ENCODE data around the gene HPSE2. TPM values are rescaled to one million over a fixed set of nuclear protein-coding genes. Genes with fewer than 3 reads are reported as not detected.

Gene HPSE2
- total RNA-seq, 3 donors from 2014 or later, result 2.7 to 8.0 (median 5.9) TPM

GRCh38 chr10:98463016-98463415 is 772.6 kb downstream of the HPSE2 start:
- DNase-seq (ENCODE audit: low spot score in 2 of 2), result no peak
- Histone ChIP-seq H3K4me1 (no peaks in the 10 kb centered on the region), H3K36me3 (no peaks in the 10 kb centered on the region), H3K4me3 (no peak overlapping the region), H3K27me3 (no peaks in the 10 kb centered on the region), H3K9me3 (no peaks in the 10 kb centered on the region), H3K27ac (no peak overlapping the region)
- intact Hi-C loops (cut with DNase I; ENCODE audit: low total_unique reads), result no loop called here
- no peak for TF ChIP-seq POLR2AphosphoS5 (IDR thresholded peaks at IDR 0.05)
- TF ChIP-seq POLR2A (IDR thresholded peaks at IDR 0.05), result no peak
- no peak for TF ChIP-seq CTCF (IDR thresholded peaks at IDR 0.05)

GRCh38 chr10:98461500-98461842 is 774.2 kb downstream of the HPSE2 start:
- TF ChIP-seq CTCF (IDR thresholded peaks at IDR 0.05) (no peak), POLR2AphosphoS5 (IDR thresholded peaks at IDR 0.05) (no peak), POLR2A (IDR thresholded peaks at IDR 0.05) (no peak)
- no peaks in the 10 kb centered on the region for H3K9me3 ChIP-seq
- no peak for DNase-seq (ENCODE audit: low spot score in 2 of 2)
- H3K36me3 ChIP-seq, result no peaks in the 10 kb centered on the region
- H3K27ac ChIP-seq, result peak overlapping the region; percentile 1 to 2
- no peak overlapping the region for H3K4me3 ChIP-seq
- no peaks in the 10 kb centered on the region for H3K4me1 ChIP-seq
- no peaks in the 10 kb centered on the region for H3K27me3 ChIP-seq
- intact Hi-C loops (cut with DNase I; ENCODE audit: low total_unique reads), result no loop called here

- no peak for DNase-seq (ENCODE audit: low spot score in 2 of 2)
- H3K27me3 ChIP-seq, result no peaks in the 10 kb centered on the region
- no peak for TF ChIP-seq POLR2A (IDR thresholded peaks at IDR 0.05)
- TF ChIP-seq POLR2AphosphoS5 (IDR thresholded peaks at IDR 0.05), result peak in 1 of 3 donors; percentile 58
- TF ChIP-seq CTCF (IDR thresholded peaks at IDR 0.05), result no peak
- no peaks in the 10 kb centered on the region for H3K9me3 ChIP-seq
- no peak overlapping the region for H3K4me3 ChIP-seq
- no peaks in the 10 kb centered on the region for H3K4me1 ChIP-seq
- intact Hi-C loops (cut with DNase I; ENCODE audit: low total_unique reads), result no loop called here
- H3K36me3 ChIP-seq, result no peaks in the 10 kb centered on the region
- peak overlapping the region; percentile 1 to 2 for H3K27ac ChIP-seq
These were observed 774.7 kb downstream of the HPSE2 start for GRCh38 chr10:98460837-98461499.

GRCh38 chr10:98458809-98459784 is 776.6 kb downstream of the HPSE2 start:
- TF ChIP-seq POLR2AphosphoS5 (IDR thresholded peaks at IDR 0.05), result no peak
- no peak for TF ChIP-seq POLR2A (IDR thresholded peaks at IDR 0.05)
- no peak for TF ChIP-seq CTCF (IDR thresholded peaks at IDR 0.05)
- intact Hi-C loops (cut with DNase I; ENCODE audit: low total_unique reads), result no loop called here
- DNase-seq (ENCODE audit: low spot score in 2 of 2), result no peak
- H3K4me3 ChIP-seq, result no peak overlapping the region
- H3K9me3 ChIP-seq, result no peaks in the 10 kb centered on the region
- no peaks in the 10 kb centered on the region for H3K27me3 ChIP-seq
- no peak overlapping the region for H3K27ac ChIP-seq
- no peaks in the 10 kb centered on the region for H3K4me1 ChIP-seq
- H3K36me3 ChIP-seq, result no peaks in the 10 kb centered on the region

GRCh38 chr10:98457721-98458120 is 777.9 kb downstream of the HPSE2 start:
- Histone ChIP-seq H3K9me3 (no peaks in the 10 kb centered on the region), H3K27me3 (no peaks in the 10 kb centered on the region), H3K4me3 (no peak overlapping the region), H3K36me3 (no peaks in the 10 kb centered on the region), H3K27ac (no peak overlapping the region), H3K4me1 (no peaks in the 10 kb centered on the region)
- DNase-seq (ENCODE audit: low spot score in 2 of 2), result no peak
- intact Hi-C loops (cut with DNase I; ENCODE audit: low total_unique reads), result no loop called here
- TF ChIP-seq POLR2A (IDR thresholded peaks at IDR 0.05) (no peak), POLR2AphosphoS5 (IDR thresholded peaks at IDR 0.05) (no peak), CTCF (IDR thresholded peaks at IDR 0.05) (no peak)
